K562 (cell line): Measurements from ENCODE around the gene GTF2IRD2. TPM values are rescaled to one million over a fixed set of nuclear protein-coding genes. Genes with fewer than 3 reads are reported as not detected.
"Not testable (repeated sequence)": the region's sequence is repeated elsewhere in the genome, so short reads cannot be mapped to it uniquely, and the experiment has no call there.

Source experiments
- ATAC-seq: fragments of 200-7000 bp; cut with Tn5 transposase; 3 replicates; pipeline ENCODE4 v1.9.1; 2020; ENCODE audit warnings: moderate library complexity
- BruUV-seq: library from RNA; stranded (reverse); fragments of 400-500 nt; replicated peaks from 2 replicates; lab custom pipeline; 2021; lab: Mats Ljungman, UMichigan
- CTCF ChIA-PET: fragments of 300-600 bp; formaldehyde crosslinking; extraction: SDS; loops from one replicate; lab custom pipeline; 2021; ENCODE audit warnings: low intra/inter-chr PET ratio; lab: Yijun Ruan, JAX
- POLR2A ChIA-PET: fragments of 300-600, 350-650 bp; sonication (Branson Sonifier 250); formaldehyde crosslinking; extraction: SDS; loops from one replicate; lab custom pipeline; 2021; ENCODE audit warnings: antibody characterized with exemption, inconsistent platforms; lab: Yijun Ruan, JAX
- DNase-seq, 4 experiments: peaks; one replicate each; pipeline versions ENCODE4 v3.0.0 to v3.0.0-alpha.2; 2011 to 2018; ENCODE audit warnings: low spot score in 3 of 4, mixed read lengths in 3 of 4; ENCODE audit errors: extremely low read depth in 1 of 4
- FAIRE-seq: peaks from 2 replicates; lab custom pipeline; 2011; peaks lifted over from hg19 to GRCh38; lab: Jason Lieb, UNC
- H2AFZ ChIP-seq: 2 replicates; pipeline ENCODE4 v1.6.0; 2011; ENCODE audit warnings: low read depth, low read length, control low read depth, inconsistent platforms
- H3K27ac ChIP-seq: fragments of 200-600 bp; 3 replicates; pipeline ENCODE4 v1.8.0; 2011; ENCODE audit warnings: low read depth, mild to moderate bottlenecking, control low read depth, inconsistent platforms, low read length, moderate library complexity, mixed read lengths; ENCODE audit errors: extremely low read depth
- H3K27me3 ChIP-seq, 2 experiments: fragments of 300-600 bp in 1 of 2; 2 replicates in 1 of 2; 3 replicates in 1 of 2; pipeline versions ENCODE4 v1.6.0 to v1.8.0; 2011; ENCODE audit warnings: inconsistent platforms in 2 of 2, low read length in 2 of 2, mild to moderate bottlenecking in 1 of 2, mixed read lengths in 1 of 2, moderate library complexity in 1 of 2; ENCODE audit not compliant: control insufficient read depth in 2 of 2, insufficient read depth in 2 of 2
- H3K36me3 ChIP-seq: fragments of 300-600 bp; 3 replicates; pipeline ENCODE4 v1.8.0; 2011; ENCODE audit warnings: mild to moderate bottlenecking, low read length, inconsistent platforms; ENCODE audit not compliant: control insufficient read depth, insufficient read depth
- H3K4me1 ChIP-seq, 2 experiments: fragments of 200-600 bp in 1 of 2; replicated peaks in 1 of 2; 2 replicates in 1 of 2; 3 replicates in 1 of 2; pipeline versions ENCODE4 v1.5.1 to v1.8.0; 2011; ENCODE audit warnings: inconsistent platforms in 2 of 2, low read length in 2 of 2, mild to moderate bottlenecking in 1 of 2, mixed read lengths in 1 of 2, moderate library complexity in 1 of 2; ENCODE audit not compliant: control insufficient read depth in 2 of 2, insufficient read depth in 2 of 2
- H3K4me2 ChIP-seq: 2 replicates; pipeline ENCODE4 v1.6.1; 2011; ENCODE audit warnings: low read length, control low read depth, inconsistent platforms, mixed read lengths; ENCODE audit not compliant: insufficient read depth
- H3K4me3 ChIP-seq: fragments of 200-600 bp; sonication (generic), shearing (Covaris generic); 2 replicates; pipeline ENCODE4 v1.5.1; 2016; ENCODE audit warnings: control low read depth, inconsistent platforms
- H3K79me2 ChIP-seq: fragments of 200-600 bp; 3 replicates; pipeline ENCODE4 v1.8.0; 2011; ENCODE audit warnings: low read length, inconsistent platforms; ENCODE audit not compliant: control insufficient read depth, insufficient read depth
- H3K9ac ChIP-seq, 2 experiments: 2 replicates each; pipeline versions ENCODE4 v1.6.0 to v1.6.1; 2011; ENCODE audit warnings: low read depth in 2 of 2, low read length in 2 of 2, control low read depth in 1 of 2, inconsistent platforms in 1 of 2, mild to moderate bottlenecking in 1 of 2, mixed read lengths in 1 of 2; ENCODE audit not compliant: insufficient read depth in 1 of 2
- H3K9me1 ChIP-seq: one replicate; pipeline ENCODE4 v1.6.0; 2011; ENCODE audit warnings: inconsistent platforms, mild to moderate bottlenecking, low read length, moderate library complexity; ENCODE audit not compliant: control insufficient read depth, insufficient read depth
- H3K9me3 ChIP-seq: replicated peaks from 2 replicates; pipeline ENCODE4 v1.5.1; 2011; ENCODE audit warnings: low read depth, low read length, inconsistent platforms; ENCODE audit not compliant: control insufficient read depth, insufficient read depth
- H4K20me1 ChIP-seq: replicated peaks from 2 replicates; pipeline ENCODE4 v1.6.1; 2011; ENCODE audit warnings: low read length, inconsistent platforms, mixed read lengths; ENCODE audit not compliant: control insufficient read depth, insufficient read depth
- CREM ChIP-seq: IDR thresholded peaks from 2 replicates; pipeline ENCODE4 v1.6.1; 2014; ENCODE audit warnings: antibody characterized with exemption, low read depth
- POLR2G ChIP-seq: fragments of 200-400 bp; formaldehyde crosslinking; IDR thresholded peaks from 2 replicates; pipeline ENCODE4 v1.6.1; 2017; ENCODE audit warnings: low read depth, mild to moderate bottlenecking, antibody characterized with exemption, low read length, moderate library complexity
- RBFOX2 ChIP-seq: fragments of 200-400 bp; formaldehyde crosslinking; IDR thresholded peaks from 2 replicates; pipeline ENCODE4 v1.6.1; 2017; ENCODE audit warnings: low read depth, mild to moderate bottlenecking, low read length, moderate library complexity
- WGBS: fragments of 100-300 bp; shearing (Covaris generic); methylation state at CpG from one replicate; pipeline ENCODE4 v1.1.6; 2016; ENCODE audit warnings: low coverage, mixed read lengths; ENCODE audit not compliant: insufficient coverage; ENCODE audit errors: missing lambda C conversion rate; 5-methylcytosine and 5-hydroxymethylcytosine counted together
- in situ Hi-C: fragments of 300-500 bp; cut with MboI; formaldehyde crosslinking; loops from 4 replicates; pipeline ENCODE4 v1.15.0; 2018; ENCODE audit warnings: inconsistent platforms, mixed read lengths
- intact Hi-C: fragments of 100-400 bp; cut with micrococcal nuclease; formaldehyde crosslinking; loops from 2 replicates; pipeline ENCODE4 v1.14.2; 2022
- polyA plus RNA-seq, 8 experiments: library from polyadenylated mRNA; depleted of rRNA in 4 of 8; stranded (reverse) in 5 of 8; unstranded in 3 of 8; fragments of >200 nt; fragmentation: Nextera tagmentation in 2 of 8; fragmentation: Illumina TruSeq in 1 of 8; extraction: Ambion mirVana in 2 of 8; extraction: Trizol in 1 of 8; gene quantifications; 2 replicates each; pipeline versions ENCODE4 v1.2.1 to v1.2.3, GENCODE V29; 2011 to 2014; ENCODE audit warnings: inconsistent platforms in 1 of 8, missing spikeins in 1 of 8
- total RNA-seq, 7 experiments: library from RNA; depleted of rRNA in 6 of 7; stranded (reverse); fragments of >200 nt in 6 of 7; fragmentation: Illumina TruSeq in 2 of 7; extraction: Trizol in 2 of 7; gene quantifications; 2 replicates each; pipeline versions ENCODE4 v1.2.1 to v1.2.3, GENCODE V29; 2011 to 2021; ENCODE audit warnings: low replicate concordance in 1 of 7
- TF ChIP-seq, protein P1 (sequence below), 3 experiments: IDR thresholded peaks in 2 of 3; conservative IDR thresholded peaks in 1 of 3; 2 replicates each; pipeline ENCODE4 v1.5.1; 2011 to 2012; ENCODE audit warnings: low read length in 3 of 3, mild to moderate bottlenecking in 3 of 3, control low read depth in 2 of 3, improper control_type of control experiment in 1 of 3, inconsistent platforms in 1 of 3, low read depth in 1 of 3, mixed read lengths in 1 of 3, moderate library complexity in 1 of 3; ENCODE audit not compliant: insufficient read depth in 2 of 3

GTF2IRD2 gene
- total and polyA plus RNA-seq, 9 of the 15 experiments (the other 6 are each of a cell fraction or from before 2014, with no cell fraction given): 1.9 to 9.7 (median 5.8) TPM

DNA sequence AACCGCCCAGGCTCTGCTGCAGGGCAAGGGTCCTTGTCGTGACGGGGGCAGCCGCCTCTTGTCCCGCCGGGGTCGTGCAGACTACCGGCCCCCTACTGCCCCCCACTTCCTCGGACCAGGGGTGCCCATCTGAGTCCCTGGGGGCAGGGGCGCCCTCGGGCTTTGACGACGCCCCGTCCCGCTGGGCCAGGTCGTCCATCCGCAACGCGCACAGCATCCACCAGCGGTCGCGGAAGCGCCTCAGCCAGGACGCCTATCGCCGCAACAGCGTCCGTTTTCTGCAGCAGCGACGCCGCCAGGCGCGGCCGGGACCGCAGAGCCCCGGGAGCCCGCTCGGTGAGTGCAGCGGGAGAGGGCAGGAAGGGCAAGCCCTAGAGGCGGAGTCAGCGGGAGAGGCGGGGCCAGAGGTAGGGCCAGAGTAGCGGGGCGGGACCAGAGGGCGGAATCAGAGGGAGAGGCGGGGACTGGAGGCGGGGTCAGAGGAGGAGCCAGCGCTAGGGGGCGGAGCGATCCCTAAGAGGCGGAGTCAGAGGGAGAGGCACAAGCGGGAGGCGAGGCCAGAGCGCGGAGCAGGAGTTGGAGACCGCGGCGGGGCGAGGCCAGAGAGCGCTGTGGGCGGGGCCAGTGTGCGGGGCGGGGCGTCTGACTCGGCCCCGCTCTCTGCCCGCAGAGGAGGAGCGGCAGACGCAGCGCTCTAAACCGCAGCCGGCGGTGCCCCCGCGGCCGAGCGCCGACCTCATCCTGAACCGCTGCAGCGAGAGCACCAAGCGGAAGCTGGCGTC, 62.8 kb downstream of the GTF2IRD2 start:
- not testable (repeated sequence) for H3K27ac ChIP-seq, H3K9ac ChIP-seq, H3K4me1 ChIP-seq, H3K9me3 ChIP-seq
- in situ Hi-C loops: loop anchor here (10.0 kb wide), 1 partner anchor 1554 kb away; no protein-coding TSS in a partner anchor
- DNase-seq: peak in 1 of 4 experiments; percentile 90
- TF ChIP-seq, protein P1, sequence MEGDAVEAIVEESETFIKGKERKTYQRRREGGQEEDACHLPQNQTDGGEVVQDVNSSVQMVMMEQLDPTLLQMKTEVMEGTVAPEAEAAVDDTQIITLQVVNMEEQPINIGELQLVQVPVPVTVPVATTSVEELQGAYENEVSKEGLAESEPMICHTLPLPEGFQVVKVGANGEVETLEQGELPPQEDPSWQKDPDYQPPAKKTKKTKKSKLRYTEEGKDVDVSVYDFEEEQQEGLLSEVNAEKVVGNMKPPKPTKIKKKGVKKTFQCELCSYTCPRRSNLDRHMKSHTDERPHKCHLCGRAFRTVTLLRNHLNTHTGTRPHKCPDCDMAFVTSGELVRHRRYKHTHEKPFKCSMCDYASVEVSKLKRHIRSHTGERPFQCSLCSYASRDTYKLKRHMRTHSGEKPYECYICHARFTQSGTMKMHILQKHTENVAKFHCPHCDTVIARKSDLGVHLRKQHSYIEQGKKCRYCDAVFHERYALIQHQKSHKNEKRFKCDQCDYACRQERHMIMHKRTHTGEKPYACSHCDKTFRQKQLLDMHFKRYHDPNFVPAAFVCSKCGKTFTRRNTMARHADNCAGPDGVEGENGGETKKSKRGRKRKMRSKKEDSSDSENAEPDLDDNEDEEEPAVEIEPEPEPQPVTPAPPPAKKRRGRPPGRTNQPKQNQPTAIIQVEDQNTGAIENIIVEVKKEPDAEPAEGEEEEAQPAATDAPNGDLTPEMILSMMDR (IDR thresholded peaks at IDR 0.05 in 2 of 3, conservative IDR thresholded peaks at IDR 0.05 in 1 of 3; ENCODE audit: insufficient read depth in 2 of 3, low read depth in 1 of 3, low read length in 3 of 3): peak in 2 of 3 experiments; percentile 27 to 58; a peak in 4 of 6 replicates
- TF ChIP-seq CREM (0 out of 2 replicates have a peak, but pooled peaks have one; percentile 7), RBFOX2 (peak; percentile 30; the same call in 1 of the 2 replicates), POLR2G (peak; percentile 49)
- TF ChIP-seq, all 486 proteins: peak for 4; not testable (repeated sequence) for 482
- CTCF ChIA-PET, intact Hi-C loops, H4K20me1 ChIP-seq, H3K79me2 ChIP-seq, H3K27me3 ChIP-seq, BruUV-seq, H3K9me1 ChIP-seq, FAIRE-seq, H2AFZ ChIP-seq, H3K4me2 ChIP-seq, H3K36me3 ChIP-seq, POLR2A ChIA-PET: not testable (repeated sequence)
- ATAC-seq: peak; percentile 95
- 0% methylated on average over 20 of the region's 82 CpGs for WGBS
- H3K4me3 ChIP-seq: peak overlapping the region; percentile 16; the same call in 1 of the 2 replicates

DNA sequence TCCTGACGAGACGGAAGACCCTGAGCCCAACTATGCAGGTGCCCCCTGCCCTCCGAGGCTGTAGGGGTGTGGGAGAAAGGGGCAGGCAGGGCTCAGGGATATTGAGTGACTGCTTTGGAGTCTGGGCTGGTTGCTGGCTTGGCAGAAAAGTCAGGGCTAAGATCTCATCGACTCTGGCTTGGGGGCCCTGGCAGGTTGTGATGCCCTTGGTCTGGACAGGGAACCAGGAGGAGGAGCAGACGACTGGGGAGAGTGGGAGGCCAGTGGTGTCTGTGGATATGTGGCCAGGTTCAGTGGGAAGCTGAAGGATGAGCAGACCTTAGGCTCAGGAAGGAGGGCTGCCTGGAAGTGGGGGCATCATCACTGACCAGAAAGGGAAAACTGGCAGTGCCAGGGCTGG, 67.8 kb downstream of the GTF2IRD2 start:
- H3K27ac ChIP-seq, H3K4me2 ChIP-seq, H3K36me3 ChIP-seq, BruUV-seq, H3K79me2 ChIP-seq, H3K9ac ChIP-seq, H3K9me1 ChIP-seq, POLR2A ChIA-PET, DNase-seq, CTCF ChIA-PET, H3K27me3 ChIP-seq, H3K9me3 ChIP-seq, H2AFZ ChIP-seq, H3K4me1 ChIP-seq, intact Hi-C loops, ATAC-seq, H3K4me3 ChIP-seq, H4K20me1 ChIP-seq, FAIRE-seq: not testable (repeated sequence)
- in situ Hi-C loops: loop anchor here (10.0 kb wide), 1 partner anchor 1549 kb away; no protein-coding TSS in a partner anchor
- WGBS: 14% methylated on average over 4 of the region's 5 CpGs

DNA sequence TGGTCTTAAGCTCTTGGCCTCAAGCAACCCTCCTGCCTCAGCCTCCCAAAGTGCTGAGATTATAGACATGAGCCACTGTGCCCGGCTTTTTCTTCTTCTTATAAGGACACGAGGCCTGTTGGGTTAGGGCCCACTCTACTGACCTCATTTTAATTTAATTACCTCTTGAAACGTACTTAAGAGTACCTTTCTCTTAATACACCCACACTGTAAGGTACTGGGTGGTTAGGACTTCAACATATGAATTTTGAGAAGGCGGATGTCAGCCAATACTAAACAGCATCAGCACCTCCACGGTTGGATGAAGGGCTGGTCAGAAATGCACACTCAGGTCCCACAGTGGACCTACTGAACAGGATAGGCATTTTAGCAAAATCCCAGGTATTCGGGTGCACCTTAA, 69.7 kb downstream of the GTF2IRD2 start:
- WGBS: 24% methylated on average over 5 of the region's 6 CpGs

More for the DNA sequence above, 69.7 kb downstream of the GTF2IRD2 start:
- intact Hi-C loops, H3K36me3 ChIP-seq, POLR2A ChIA-PET, H3K27me3 ChIP-seq, H3K4me1 ChIP-seq, H3K79me2 ChIP-seq, CTCF ChIA-PET, FAIRE-seq, H3K9me3 ChIP-seq, ATAC-seq, H3K9me1 ChIP-seq, H2AFZ ChIP-seq, H4K20me1 ChIP-seq, DNase-seq, H3K4me2 ChIP-seq, H3K9ac ChIP-seq, BruUV-seq, H3K27ac ChIP-seq, H3K4me3 ChIP-seq: not testable (repeated sequence)
- in situ Hi-C loops: loop anchor here (10.0 kb wide), 1 partner anchor 1547 kb away; no protein-coding TSS in a partner anchor
